NT2/D1 (cell line): Measurements from ENCODE around the gene CCDC38.

Source experiments
- DNase-seq: peaks from one replicate; pipeline ENCODE4 v3.0.0-alpha.2; 2011; ENCODE audit warnings: low read depth, low spot score
- H3K27me3 ChIP-seq: 2 replicates; pipeline ENCODE4 v1.6.0; 2011; ENCODE audit warnings: mild to moderate bottlenecking; ENCODE audit not compliant: insufficient read length, insufficient read depth
- H3K36me3 ChIP-seq: 2 replicates; pipeline ENCODE4 v1.6.1; 2011; ENCODE audit warnings: mild to moderate bottlenecking, low read length, mixed read lengths; ENCODE audit not compliant: insufficient read depth, insufficient read length
- H3K4me1 ChIP-seq: 2 replicates; pipeline ENCODE4 v1.5.1; 2011; ENCODE audit not compliant: insufficient read depth, insufficient read length
- H3K4me3 ChIP-seq: 2 replicates; pipeline ENCODE4 v1.5.1; 2011; ENCODE audit warnings: low read depth; ENCODE audit not compliant: insufficient read length
- H3K9ac ChIP-seq: 2 replicates; pipeline ENCODE4 v1.6.0; 2011; ENCODE audit warnings: low read depth; ENCODE audit not compliant: insufficient read length
- H3K9me3 ChIP-seq: 2 replicates; pipeline ENCODE4 v1.5.1; 2011; ENCODE audit warnings: mild to moderate bottlenecking, low read length; ENCODE audit not compliant: insufficient read depth
- SUZ12 ChIP-seq: IDR thresholded peaks from 2 replicates; pipeline ENCODE4 v1.6.1; 2011; ENCODE audit not compliant: insufficient read length, insufficient read depth; ENCODE audit errors: extremely low read depth
- YY1 ChIP-seq: IDR thresholded peaks from 2 replicates; pipeline ENCODE4 v1.6.1; 2011; ENCODE audit not compliant: insufficient read length, insufficient read depth
- ZNF274 ChIP-seq: IDR thresholded peaks from 2 replicates; pipeline ENCODE4 v1.6.1; 2011; ENCODE audit warnings: mild to moderate bottlenecking, low read depth, low read length

CCDC38 gene

DNA sequence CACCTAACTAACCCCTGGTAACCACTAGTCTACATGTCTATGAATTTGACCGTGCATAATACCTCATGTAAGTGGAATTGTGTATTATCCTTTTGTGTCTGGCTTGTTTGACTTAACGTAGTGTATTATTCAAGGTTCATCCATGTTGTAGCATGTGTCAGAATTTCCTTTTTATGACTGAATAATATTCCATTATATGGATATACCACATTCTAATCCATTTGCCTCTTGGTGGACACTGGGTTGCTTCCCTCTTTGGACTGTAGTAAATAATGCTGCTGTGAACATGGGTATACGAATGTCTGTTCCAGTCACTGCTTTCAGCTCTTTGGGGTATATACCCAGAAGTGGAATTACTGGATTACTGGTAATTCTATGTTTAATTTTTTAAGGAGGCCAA is 80.4 kb downstream of the CCDC38 start:
- TF ChIP-seq YY1 (no peak), ZNF274 (no peak), SUZ12 (no peak)
- H3K4me1 ChIP-seq: no peaks in the 10 kb centered on the region
- H3K9ac ChIP-seq: no peak overlapping the region
- H3K4me3 ChIP-seq: no peak overlapping the region
- H3K9me3 ChIP-seq: peaks cover 19% of the 10 kb centered on the region
- peaks cover 70% of the 10 kb centered on the region for H3K36me3 ChIP-seq
- peaks cover 8% of the 10 kb centered on the region for H3K27me3 ChIP-seq
- no peak for DNase-seq

- Histone ChIP-seq H3K9me3 (peaks cover 19% of the 10 kb centered on the region), H3K27me3 (peaks cover 11% of the 10 kb centered on the region), H3K36me3 (peaks cover 52% of the 10 kb centered on the region), H3K4me1 (no peaks in the 10 kb centered on the region), H3K4me3 (peak overlapping the region; percentile 95), H3K9ac (peak overlapping the region; percentile 97)
- no peak for TF ChIP-seq SUZ12
- TF ChIP-seq YY1: no peak
- no peak for TF ChIP-seq ZNF274
- DNase-seq: no peak
These were observed 82.2 kb downstream of the CCDC38 start for GRCh38 chr12:95859947-95860850.

DNA sequence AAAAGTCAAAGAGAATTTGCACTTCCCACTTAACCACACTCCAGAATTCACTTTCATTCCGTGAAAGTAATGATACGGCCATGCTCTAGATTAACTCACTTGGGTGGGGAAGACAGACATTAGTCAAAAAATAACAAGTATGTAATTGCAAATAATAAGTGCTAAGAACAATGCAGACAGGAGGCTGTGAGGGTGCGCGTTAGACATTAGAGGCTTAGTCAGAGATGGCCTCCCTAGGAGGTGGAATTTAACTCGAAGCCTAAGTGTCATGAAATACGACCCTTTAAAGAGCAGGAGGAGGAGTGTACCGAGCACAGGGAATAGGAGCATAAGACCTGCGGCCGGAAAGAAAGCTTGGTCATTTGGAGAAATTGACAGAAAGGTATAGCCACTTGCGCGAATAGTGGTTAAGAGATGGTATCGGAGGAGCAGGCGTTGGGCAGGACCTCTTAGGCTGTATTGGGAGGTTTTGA is 83.0 kb downstream of the CCDC38 start:
- DNase-seq: no peak
- peak overlapping the region; percentile 95 for H3K4me3 ChIP-seq

GRCh38 chr12:95858451-95859343 is 83.7 kb downstream of the CCDC38 start, which contains the start of gene SNRPF:
Gene SNRPF, plus strand, starts transcription at chr12:95858952. Its CDS starts 122 bp downstream, at chr12:95859074.
- Histone ChIP-seq H3K9me3 (peaks cover 19% of the 10 kb centered on the region), H3K27me3 (peaks cover 11% of the 10 kb centered on the region), H3K9ac (peak within 1 kb of the TSS; percentile 97), H3K4me3 (peak within 1 kb of the TSS; percentile 95), H3K36me3 (peaks cover 39% of the 10 kb centered on the region), H3K4me1 (no peaks in the 10 kb centered on the region)
- TF ChIP-seq YY1 (peak; percentile 92), ZNF274 (no peak)
- peak; percentile 98 for DNase-seq

More for the DNA sequence above, 83.0 kb downstream of the CCDC38 start:
- H3K9ac ChIP-seq: peak overlapping the region; percentile 97
- H3K9me3 ChIP-seq: peaks cover 19% of the 10 kb centered on the region
- peaks cover 11% of the 10 kb centered on the region for H3K27me3 ChIP-seq
- TF ChIP-seq ZNF274: no peak
- TF ChIP-seq SUZ12: no peak
- no peak for TF ChIP-seq YY1
- H3K36me3 ChIP-seq: peaks cover 44% of the 10 kb centered on the region
- H3K4me1 ChIP-seq: no peaks in the 10 kb centered on the region

DNA sequence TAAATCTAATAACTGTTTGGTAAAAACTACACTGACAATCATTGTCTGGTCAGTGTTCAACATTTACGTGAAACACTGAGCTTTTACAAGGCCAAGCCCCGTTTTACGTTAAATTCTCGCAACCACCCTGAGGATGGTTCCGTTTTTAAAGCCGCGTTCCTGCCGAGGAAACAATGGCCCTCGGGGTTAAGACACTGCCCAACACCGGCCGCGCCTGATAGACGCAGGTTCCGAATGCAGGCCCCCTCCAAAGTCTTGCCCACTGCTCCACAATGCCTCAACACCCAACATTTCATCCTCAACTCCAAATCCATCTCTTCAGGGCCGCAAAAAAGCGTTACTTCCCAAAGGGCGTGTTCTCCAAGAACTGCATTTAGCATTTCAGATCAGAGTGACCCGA is 84.6 kb downstream of the CCDC38 start:
- Histone ChIP-seq H3K36me3 (peaks cover 30% of the 10 kb centered on the region), H3K4me3 (peak overlapping the region; percentile 95), H3K27me3 (peaks cover 11% of the 10 kb centered on the region), H3K4me1 (no peaks in the 10 kb centered on the region), H3K9ac (peak overlapping the region; percentile 32), H3K9me3 (peaks cover 19% of the 10 kb centered on the region)
- no peak for DNase-seq
- no peak for TF ChIP-seq ZNF274
- TF ChIP-seq YY1: no peak
- no peak for TF ChIP-seq SUZ12

DNA sequence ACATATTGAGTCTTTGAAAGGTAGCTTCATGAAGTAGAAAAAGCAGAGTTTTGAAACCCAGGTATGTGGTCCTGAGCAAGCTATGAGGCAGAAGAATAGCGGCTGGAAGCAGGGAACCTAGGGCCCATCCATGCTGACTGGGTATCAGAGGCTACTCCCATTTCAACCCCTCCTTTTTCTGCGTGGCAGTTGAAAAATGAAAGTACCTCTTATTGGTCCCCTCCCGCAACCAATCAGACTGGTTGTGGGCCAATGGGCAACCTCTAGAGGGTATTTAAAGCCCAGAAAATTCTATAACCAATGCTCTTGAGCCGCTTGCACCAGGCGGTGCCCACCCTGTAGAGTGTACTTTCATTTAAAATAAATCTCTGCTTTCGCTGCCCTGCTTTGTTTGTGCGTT is 85.3 kb downstream of the CCDC38 start:
- Histone ChIP-seq H3K27me3 (peaks cover 11% of the 10 kb centered on the region), H3K36me3 (peaks cover 23% of the 10 kb centered on the region), H3K4me3 (no peak overlapping the region), H3K9me3 (peaks cover 12% of the 10 kb centered on the region), H3K4me1 (no peaks in the 10 kb centered on the region), H3K9ac (no peak overlapping the region)
- DNase-seq: no peak
- TF ChIP-seq SUZ12: no peak
- no peak for TF ChIP-seq ZNF274
- TF ChIP-seq YY1: no peak

- TF ChIP-seq ZNF274 (no peak), SUZ12 (no peak), YY1 (no peak)
- Histone ChIP-seq H3K4me1 (no peaks in the 10 kb centered on the region), H3K36me3 (no peaks in the 10 kb centered on the region), H3K9me3 (no peaks in the 10 kb centered on the region), H3K9ac (no peak overlapping the region), H3K27me3 (peaks cover 3% of the 10 kb centered on the region), H3K4me3 (no peak overlapping the region)
- DNase-seq: no peak
These were observed 90.3 kb downstream of the CCDC38 start for GRCh38 chr12:95852133-95852532.
